Gastroesophageal sphincter (tissue), 3 donors: ENCODE results near the gene CFP.
A peak's percentile ranks its signal among the peaks of the same experiment; 100 is the strongest.

Source experiments
- POLR2A ChIP-seq, 2 donors: fragments of 450-650 bp; IDR thresholded peaks; one replicate each; pipeline ENCODE4 v1.6.1; 2017; ENCODE audit warnings: antibody characterized with exemption in 2 of 2, mild to moderate bottlenecking in 2 of 2, moderate library complexity in 1 of 2
- TF ChIP-seq, protein P1 (sequence below), 4 experiments: fragments of 200-600 bp in 2 of 4; fragments of 450-650 bp in 2 of 4; sonication (generic) in 1 of 4; IDR thresholded peaks; one replicate each; pipeline ENCODE4 v1.5.1; 2017 to 2019; ENCODE audit warnings: antibody characterized with exemption in 4 of 4, mild to moderate bottlenecking in 2 of 4, moderate library complexity in 2 of 4

DNA sequence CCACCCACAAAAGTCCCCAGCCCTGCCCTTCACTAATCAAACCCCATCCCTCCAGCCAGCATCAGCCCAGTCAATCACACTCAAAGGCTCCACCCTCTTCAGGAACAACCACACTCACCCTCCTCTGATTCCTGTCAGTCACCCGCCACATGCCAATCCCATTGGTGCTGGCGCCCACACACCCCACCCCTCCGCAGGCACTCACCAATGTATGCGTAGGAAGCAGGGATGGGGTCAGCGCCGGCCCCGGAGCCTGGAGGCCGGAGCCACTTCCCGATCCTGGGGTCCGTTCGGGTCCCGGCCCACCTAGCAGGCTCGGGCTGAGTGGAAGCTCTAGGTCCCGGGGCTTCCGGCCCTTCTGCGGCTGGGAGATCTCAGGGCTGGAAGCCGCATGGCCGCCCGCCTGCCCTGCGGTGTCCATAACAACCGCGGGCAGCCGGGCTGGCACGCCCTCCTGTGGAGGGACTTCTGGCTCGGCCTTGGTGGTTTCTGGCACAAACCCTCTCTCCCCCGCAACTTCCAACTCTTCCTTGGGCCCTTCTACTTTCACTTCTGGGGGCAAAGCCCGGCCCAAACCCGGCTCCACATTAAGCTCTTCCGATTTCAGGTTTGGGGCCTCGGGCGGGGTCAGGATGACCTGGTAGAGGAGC lies 7.9 kb upstream of the CFP start:
- TF ChIP-seq, protein P1, sequence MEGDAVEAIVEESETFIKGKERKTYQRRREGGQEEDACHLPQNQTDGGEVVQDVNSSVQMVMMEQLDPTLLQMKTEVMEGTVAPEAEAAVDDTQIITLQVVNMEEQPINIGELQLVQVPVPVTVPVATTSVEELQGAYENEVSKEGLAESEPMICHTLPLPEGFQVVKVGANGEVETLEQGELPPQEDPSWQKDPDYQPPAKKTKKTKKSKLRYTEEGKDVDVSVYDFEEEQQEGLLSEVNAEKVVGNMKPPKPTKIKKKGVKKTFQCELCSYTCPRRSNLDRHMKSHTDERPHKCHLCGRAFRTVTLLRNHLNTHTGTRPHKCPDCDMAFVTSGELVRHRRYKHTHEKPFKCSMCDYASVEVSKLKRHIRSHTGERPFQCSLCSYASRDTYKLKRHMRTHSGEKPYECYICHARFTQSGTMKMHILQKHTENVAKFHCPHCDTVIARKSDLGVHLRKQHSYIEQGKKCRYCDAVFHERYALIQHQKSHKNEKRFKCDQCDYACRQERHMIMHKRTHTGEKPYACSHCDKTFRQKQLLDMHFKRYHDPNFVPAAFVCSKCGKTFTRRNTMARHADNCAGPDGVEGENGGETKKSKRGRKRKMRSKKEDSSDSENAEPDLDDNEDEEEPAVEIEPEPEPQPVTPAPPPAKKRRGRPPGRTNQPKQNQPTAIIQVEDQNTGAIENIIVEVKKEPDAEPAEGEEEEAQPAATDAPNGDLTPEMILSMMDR (IDR thresholded peaks at IDR 0.05) = peak in 1 of 4 experiments; percentile 21
- TF ChIP-seq POLR2A (IDR thresholded peaks at IDR 0.05) = no peak
